Measurements from ENCODE around the gene HSPA4. TPM values are rescaled to one million over a fixed set of nuclear protein-coding genes. Genes with fewer than 3 reads are reported as not detected.
"Not testable (repeated sequence)": the region's sequence is repeated elsewhere in the genome, so short reads cannot be mapped to it uniquely, and the experiment has no call there.

Gene HSPA4
- total RNA-seq, 4 donors from 2014 or later, result 43.3 to 81.7 (median 61.5) TPM

DNA sequence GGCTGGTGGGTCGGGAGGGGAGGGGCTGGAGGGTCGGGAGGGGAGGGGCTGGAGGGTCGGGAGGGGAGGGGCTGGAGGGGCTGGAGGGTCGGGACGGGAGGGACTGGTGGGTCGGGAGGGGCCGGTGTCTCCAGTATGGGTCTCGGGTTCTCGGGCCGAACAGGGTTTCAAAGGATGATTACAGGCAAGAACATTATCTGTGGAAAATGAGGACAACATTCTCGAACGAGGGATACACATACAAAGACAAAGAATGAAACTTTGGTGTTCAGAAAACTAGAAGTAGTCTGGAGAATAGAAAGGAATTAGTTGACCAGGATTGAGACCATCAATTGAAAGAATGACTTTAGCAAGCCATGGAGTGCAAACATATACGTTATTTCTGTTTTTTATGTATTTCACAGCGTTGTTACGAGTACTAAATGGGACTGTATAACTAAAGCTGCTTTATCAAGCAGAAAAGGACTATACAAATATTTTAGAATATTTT lies 25.1 kb upstream of the HSPA4 start:
- DNase-seq (ENCODE audit: low spot score) (no peak), ATAC-seq (ENCODE audit: low FRiP score) (no peak)
- TF ChIP-seq, protein P1, sequence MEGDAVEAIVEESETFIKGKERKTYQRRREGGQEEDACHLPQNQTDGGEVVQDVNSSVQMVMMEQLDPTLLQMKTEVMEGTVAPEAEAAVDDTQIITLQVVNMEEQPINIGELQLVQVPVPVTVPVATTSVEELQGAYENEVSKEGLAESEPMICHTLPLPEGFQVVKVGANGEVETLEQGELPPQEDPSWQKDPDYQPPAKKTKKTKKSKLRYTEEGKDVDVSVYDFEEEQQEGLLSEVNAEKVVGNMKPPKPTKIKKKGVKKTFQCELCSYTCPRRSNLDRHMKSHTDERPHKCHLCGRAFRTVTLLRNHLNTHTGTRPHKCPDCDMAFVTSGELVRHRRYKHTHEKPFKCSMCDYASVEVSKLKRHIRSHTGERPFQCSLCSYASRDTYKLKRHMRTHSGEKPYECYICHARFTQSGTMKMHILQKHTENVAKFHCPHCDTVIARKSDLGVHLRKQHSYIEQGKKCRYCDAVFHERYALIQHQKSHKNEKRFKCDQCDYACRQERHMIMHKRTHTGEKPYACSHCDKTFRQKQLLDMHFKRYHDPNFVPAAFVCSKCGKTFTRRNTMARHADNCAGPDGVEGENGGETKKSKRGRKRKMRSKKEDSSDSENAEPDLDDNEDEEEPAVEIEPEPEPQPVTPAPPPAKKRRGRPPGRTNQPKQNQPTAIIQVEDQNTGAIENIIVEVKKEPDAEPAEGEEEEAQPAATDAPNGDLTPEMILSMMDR (IDR thresholded peaks at IDR 0.05), result no peak

GRCh38 chr5:133029416-133029815 lies 22.4 kb upstream of the HSPA4 start:
- TF ChIP-seq, protein P1 (IDR thresholded peaks at IDR 0.05), result no peak
- no peak for ATAC-seq (ENCODE audit: low FRiP score)
- DNase-seq (ENCODE audit: low spot score), result no peak

GRCh38 chr5:133030343-133031005 lies 21.3 kb upstream of the HSPA4 start:
- TF ChIP-seq, protein P1 (IDR thresholded peaks at IDR 0.05), result no peak
- DNase-seq (ENCODE audit: low spot score) (no peak), ATAC-seq (ENCODE audit: low FRiP score) (no peak)

- DNase-seq (ENCODE audit: low spot score) (no peak), ATAC-seq (ENCODE audit: low FRiP score) (no peak)
- TF ChIP-seq, protein P1 (IDR thresholded peaks at IDR 0.05), result no peak
Measured at GRCh38 chr5:133032852-133033742, 18.7 kb upstream of the HSPA4 start.

DNA sequence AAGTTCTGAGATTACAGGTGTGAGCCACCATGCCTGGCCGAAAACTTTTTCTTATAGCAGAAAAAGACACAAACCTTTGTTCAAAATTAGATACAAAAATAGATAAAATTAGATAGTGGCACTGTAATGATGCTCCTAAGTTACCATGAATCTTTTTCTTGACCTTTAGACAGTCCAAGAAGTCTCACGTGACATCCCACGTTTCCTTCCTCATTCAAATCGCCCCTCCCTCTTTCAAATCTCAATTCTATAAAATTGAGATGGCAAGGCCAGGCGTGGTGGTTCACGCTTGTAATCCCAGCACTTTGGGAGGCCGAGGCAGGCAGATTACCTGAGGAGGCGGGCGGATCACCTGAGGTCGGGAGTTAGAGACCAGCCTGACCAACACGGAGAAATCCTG lies 17.7 kb upstream of the HSPA4 start:
- TF ChIP-seq, protein P1 (IDR thresholded peaks at IDR 0.05), result no peak
- DNase-seq (ENCODE audit: low spot score) (no peak), ATAC-seq (ENCODE audit: low FRiP score) (no peak)

GRCh38 chr5:133035224-133035623 lies 16.6 kb upstream of the HSPA4 start:
- ATAC-seq (ENCODE audit: low FRiP score) (no peak), DNase-seq (ENCODE audit: low spot score) (no peak)
- TF ChIP-seq, protein P1 (IDR thresholded peaks at IDR 0.05), result no peak

DNA sequence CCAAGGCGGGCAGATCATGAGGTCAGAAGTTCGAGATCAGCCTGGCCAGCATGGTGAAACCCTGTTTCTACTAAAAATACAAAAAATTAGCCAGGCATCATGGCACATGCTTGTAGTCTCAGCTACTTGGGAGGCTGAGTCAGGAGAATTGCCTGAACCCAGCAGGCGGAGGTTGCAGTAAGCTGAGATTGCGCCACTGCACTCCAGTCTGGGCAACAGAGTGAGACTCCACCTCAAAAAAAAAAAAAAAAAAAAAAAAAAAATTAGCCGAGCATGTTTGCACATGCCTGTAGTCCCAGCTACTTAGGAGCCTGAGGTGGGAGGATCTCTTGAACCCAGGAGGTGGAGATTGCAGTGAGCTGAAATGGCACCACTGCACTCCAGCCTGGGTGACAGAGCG lies 15.1 kb upstream of the HSPA4 start:
- DNase-seq (ENCODE audit: low spot score); ATAC-seq (ENCODE audit: low FRiP score): not testable (repeated sequence)

Data from omental fat pad (tissue), 4 donors.